Measurements from ENCODE around the gene MYLK.

- TF ChIP-seq, protein P1, sequence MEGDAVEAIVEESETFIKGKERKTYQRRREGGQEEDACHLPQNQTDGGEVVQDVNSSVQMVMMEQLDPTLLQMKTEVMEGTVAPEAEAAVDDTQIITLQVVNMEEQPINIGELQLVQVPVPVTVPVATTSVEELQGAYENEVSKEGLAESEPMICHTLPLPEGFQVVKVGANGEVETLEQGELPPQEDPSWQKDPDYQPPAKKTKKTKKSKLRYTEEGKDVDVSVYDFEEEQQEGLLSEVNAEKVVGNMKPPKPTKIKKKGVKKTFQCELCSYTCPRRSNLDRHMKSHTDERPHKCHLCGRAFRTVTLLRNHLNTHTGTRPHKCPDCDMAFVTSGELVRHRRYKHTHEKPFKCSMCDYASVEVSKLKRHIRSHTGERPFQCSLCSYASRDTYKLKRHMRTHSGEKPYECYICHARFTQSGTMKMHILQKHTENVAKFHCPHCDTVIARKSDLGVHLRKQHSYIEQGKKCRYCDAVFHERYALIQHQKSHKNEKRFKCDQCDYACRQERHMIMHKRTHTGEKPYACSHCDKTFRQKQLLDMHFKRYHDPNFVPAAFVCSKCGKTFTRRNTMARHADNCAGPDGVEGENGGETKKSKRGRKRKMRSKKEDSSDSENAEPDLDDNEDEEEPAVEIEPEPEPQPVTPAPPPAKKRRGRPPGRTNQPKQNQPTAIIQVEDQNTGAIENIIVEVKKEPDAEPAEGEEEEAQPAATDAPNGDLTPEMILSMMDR (IDR thresholded peaks at IDR 0.05): no peak
- no peak for TF ChIP-seq EZH2 (IDR thresholded peaks at IDR 0.05; ENCODE audit: borderline replicate concordance, insufficient read depth, low read depth, low read length, poor library complexity, severe bottlenecking)
Observed at GRCh38 chr3:123678108-123678511, 206.0 kb downstream of the MYLK start.

Data from B cell (primary cell).